GM12801 (cell line): ENCODE data around the gene ZNF860.

Source experiments
- TF ChIP-seq, protein P1 (sequence below): IDR thresholded peaks from one replicate; pipeline ENCODE4 v1.5.1; 2011; ENCODE audit warnings: control low read depth; ENCODE audit not compliant: insufficient read length; ENCODE audit errors: extremely low read depth

ZNF860 gene

DNA sequence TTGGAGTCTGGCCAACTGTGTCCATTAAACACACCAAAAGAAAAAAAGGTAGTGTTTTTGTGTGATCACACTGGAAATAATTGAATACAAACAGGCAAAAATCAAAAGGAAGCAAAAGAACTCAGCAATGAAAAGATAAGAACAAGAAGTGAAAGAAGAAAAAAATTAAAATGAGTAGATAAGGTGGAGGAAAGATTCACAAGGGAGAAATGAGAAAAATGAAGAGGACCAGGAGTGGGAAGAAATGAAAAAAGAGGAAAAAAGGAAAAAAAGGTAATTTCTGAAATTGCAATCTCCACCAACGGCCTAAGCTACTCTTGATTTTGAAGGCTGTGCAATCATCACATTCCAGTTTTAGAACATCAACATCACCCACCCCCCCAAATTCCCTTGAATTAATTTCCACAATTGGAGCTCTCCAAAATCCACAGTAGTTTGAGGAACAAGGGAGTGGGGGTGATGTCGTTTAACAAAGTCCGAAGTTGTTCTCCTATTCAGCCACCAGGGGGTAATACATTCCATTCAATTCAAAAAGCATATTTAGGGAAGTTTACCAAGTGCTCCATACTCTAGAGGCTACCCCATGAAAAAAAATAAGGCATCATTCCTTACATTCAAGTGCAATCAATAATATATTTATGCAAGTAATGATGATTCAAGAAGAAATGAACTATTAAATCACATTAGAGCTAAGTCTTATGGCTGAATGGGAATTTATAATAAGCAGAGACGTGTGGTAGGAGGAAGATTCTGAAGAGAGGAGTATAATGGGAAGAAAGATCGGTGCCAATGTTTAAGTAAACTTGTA, 37.4 kb downstream of the ZNF860 start:
- TF ChIP-seq, protein P1, sequence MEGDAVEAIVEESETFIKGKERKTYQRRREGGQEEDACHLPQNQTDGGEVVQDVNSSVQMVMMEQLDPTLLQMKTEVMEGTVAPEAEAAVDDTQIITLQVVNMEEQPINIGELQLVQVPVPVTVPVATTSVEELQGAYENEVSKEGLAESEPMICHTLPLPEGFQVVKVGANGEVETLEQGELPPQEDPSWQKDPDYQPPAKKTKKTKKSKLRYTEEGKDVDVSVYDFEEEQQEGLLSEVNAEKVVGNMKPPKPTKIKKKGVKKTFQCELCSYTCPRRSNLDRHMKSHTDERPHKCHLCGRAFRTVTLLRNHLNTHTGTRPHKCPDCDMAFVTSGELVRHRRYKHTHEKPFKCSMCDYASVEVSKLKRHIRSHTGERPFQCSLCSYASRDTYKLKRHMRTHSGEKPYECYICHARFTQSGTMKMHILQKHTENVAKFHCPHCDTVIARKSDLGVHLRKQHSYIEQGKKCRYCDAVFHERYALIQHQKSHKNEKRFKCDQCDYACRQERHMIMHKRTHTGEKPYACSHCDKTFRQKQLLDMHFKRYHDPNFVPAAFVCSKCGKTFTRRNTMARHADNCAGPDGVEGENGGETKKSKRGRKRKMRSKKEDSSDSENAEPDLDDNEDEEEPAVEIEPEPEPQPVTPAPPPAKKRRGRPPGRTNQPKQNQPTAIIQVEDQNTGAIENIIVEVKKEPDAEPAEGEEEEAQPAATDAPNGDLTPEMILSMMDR, result no peak

DNA sequence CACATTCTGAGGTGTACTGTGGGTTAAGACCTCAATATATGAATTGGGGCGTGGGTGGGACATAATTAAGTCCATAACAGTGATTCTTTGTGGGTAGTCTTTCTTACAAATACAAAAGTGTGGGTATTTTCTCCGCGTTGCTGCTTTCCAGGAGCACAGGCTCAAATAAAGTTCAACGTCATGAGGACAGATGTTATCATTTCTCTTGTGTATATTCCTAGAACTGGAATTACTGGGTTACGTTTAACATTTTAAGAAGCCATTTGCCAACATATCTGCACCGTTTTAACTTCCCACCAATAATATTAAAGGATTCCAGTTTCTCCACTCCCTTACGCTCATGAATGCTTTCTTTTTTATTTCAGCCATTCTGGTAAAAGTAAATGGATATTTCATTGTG, 39.6 kb downstream of the ZNF860 start:
- TF ChIP-seq, protein P1, result no peak

DNA sequence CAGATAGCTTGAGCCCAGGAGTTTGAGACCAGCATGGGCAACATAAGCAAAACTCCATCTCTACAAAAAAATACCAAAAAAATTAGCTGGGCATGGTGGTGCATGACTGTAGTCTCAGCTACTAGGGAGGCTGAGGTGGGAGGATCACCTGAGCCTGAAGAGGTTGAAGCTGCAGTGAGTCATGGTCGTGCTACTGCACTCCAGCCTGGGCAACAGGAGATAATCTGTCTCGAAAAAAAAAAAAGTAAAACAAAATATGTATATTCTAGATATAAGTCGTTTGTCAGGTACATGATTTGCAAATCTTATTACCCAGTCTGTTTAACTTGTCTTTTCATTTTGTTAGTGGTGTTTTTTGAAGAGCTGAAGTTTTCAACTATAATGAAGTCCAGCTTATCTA, 40.2 kb downstream of the ZNF860 start:
- TF ChIP-seq, protein P1, result no peak

DNA sequence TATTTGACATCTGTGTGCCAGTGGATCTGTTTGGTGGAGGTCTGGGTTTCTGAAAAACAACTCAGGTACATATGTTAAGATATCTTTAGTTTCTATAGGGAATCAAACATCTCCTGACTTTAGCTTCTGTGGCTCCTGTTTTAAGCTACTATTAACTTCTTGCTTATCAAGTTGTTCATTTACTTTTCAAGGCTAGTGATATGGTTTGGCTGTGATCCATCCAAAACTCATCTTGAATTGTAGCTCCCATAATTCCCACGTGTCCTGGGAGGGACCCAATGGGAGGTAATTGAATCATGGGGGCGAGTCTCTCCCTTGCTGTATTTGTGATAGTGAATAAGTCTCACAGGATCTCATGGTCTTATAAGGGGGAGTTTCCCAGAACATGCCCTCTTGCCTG, 41.4 kb downstream of the ZNF860 start:
- TF ChIP-seq, protein P1, result no peak

DNA sequence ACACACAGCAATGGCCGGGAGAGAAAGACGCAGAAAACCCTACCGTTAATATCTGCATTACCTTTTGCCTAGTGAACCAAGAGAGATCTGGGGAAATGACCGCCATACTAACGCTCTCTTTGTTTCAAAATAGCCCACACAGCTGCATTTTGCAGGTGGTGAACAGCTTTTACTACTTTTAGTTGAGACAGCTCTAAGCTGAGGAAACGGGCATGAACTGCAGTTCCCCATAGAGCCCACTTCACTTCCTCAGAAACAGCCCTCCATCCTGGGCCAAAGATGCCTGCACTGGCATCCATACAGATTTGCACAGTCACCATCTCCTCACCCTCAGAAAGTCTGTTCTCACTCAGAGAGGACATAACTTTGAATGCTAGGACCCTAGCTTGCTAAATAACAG, 45.0 kb downstream of the ZNF860 start:
- TF ChIP-seq, protein P1, result no peak

DNA sequence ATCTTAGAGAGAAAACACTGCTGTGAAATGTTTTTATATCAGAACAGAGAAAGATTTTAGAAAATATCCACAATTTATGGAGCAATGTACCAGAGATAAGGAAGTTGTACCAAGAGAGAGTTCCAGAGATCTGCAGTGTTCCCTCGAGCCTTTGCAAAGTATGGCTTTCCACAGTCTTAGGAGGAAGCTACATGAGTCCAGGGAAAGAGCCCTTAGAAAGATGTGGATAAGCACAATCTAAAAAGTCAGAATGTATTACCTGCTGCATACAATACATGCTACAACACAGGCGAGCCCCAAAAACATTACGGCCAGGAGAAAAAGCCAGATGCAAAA, 56.4 kb downstream of the ZNF860 start:
- TF ChIP-seq, protein P1, result no peak

DNA sequence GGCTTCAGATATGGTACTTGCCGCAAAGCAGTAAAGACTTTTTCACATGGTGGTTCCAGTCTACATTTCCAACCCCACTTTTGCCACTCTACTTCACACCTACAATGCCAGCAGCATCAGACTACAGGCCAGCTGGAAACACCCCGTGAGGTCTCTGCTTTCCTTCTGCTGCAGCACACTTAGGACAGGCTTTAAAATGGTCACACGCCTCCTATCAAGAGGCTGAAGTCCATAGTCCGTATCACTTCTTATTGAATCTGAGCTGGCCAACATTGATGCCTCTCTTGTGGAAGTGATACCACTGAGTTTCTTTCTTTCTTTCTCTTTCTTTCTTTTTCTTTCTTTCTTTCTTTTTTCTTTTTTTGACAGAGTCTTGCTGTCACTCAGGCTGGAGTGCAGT, 59.8 kb downstream of the ZNF860 start:
- TF ChIP-seq, protein P1, result no peak
